Stomach (tissue), 9 donors: ENCODE results near the gene NKTR. TPM values are rescaled to one million over a fixed set of nuclear protein-coding genes. Genes with fewer than 3 reads are reported as not detected.

Experiments
- DNase-seq, 2 donors: peaks; one replicate each; pipeline versions ENCODE4 v3.0.0 to v3.0.0-alpha.2; 2013 to 2019
- H3K27ac ChIP-seq, 5 donors: fragments of 200-600 bp in 4 of 5; sonication (generic) in 4 of 5; one replicate each; pipeline ENCODE4 v1.5.1; 2013 to 2019; ENCODE audit warnings: mild to moderate bottlenecking in 1 of 5, moderate library complexity in 1 of 5
- H3K27me3 ChIP-seq, 3 donors: fragments of 200-600 bp; sonication (generic); one replicate each; pipeline ENCODE4 v1.5.1; 2017 to 2019; ENCODE audit warnings: mixed run types in 1 of 3
- H3K36me3 ChIP-seq, 4 donors: fragments of 200-600 bp; sonication (generic); 1 replicate in 3 of 4; 2 replicates in 1 of 4; pipeline ENCODE4 v1.5.1; 2016 to 2019
- H3K4me1 ChIP-seq, 4 donors: fragments of 200-600 bp; sonication (generic); one replicate each; pipeline ENCODE4 v1.5.1; 2016 to 2019
- H3K4me3 ChIP-seq, 4 donors: fragments of 200-600 bp; sonication (generic) in 3 of 4; one replicate each; pipeline ENCODE4 v1.5.1; 2016 to 2019; ENCODE audit warnings: mild to moderate bottlenecking in 1 of 4
- H3K9me3 ChIP-seq, 4 donors: fragments of 200-600 bp; sonication (generic); one replicate each; pipeline ENCODE4 v1.5.1; 2016 to 2019
- CTCF ChIP-seq, 7 experiments: fragments of 450-650 bp in 4 of 7; fragments of 200-600 bp in 3 of 7; sonication (generic) in 3 of 7; IDR thresholded peaks; one replicate each; pipeline ENCODE4 v1.5.1; 2016 to 2019; ENCODE audit warnings: antibody characterized with exemption in 7 of 7, control low read depth in 2 of 7, mild to moderate bottlenecking in 1 of 7
- EP300 ChIP-seq: sonication (generic); formaldehyde crosslinking; IDR thresholded peaks from one replicate; pipeline ENCODE4 v1.6.1; 2017; ENCODE audit warnings: antibody characterized with exemption
- POLR2A ChIP-seq, 4 donors: fragments of 450-650 bp; IDR thresholded peaks; one replicate each; pipeline ENCODE4 v1.6.1; 2016; ENCODE audit warnings: antibody characterized with exemption in 4 of 4, control low read depth in 2 of 4, mild to moderate bottlenecking in 1 of 4, moderate library complexity in 1 of 4
- POLR2AphosphoS5 ChIP-seq, 3 donors: sonication (generic); formaldehyde crosslinking; IDR thresholded peaks; one replicate each; pipeline ENCODE4 v1.6.1; 2016; ENCODE audit warnings: antibody characterized with exemption in 3 of 3
- WGBS, 5 donors: extraction: QIAGEN DNeasy Blood & Tissue Kit in 3 of 5; methylation state at CpG; one replicate each; pipeline versions ENCODE4 v1.1.5 to v1.1.7; 2013 to 2018; 5-methylcytosine and 5-hydroxymethylcytosine counted together
- intact Hi-C: fragments of 100-400 bp; cut with DNase I; formaldehyde crosslinking; loops from one replicate; pipeline ENCODE4 v1.15.1; 2023; ENCODE audit warnings: low total_unique reads
- polyA plus RNA-seq, 3 donors: library from polyadenylated mRNA; stranded (reverse); fragments of 200-250 nt; gene quantifications; one replicate each; pipeline ENCODE4 v1.2.3, GENCODE V29; 2013
- total RNA-seq, 5 donors: library from RNA; depleted of rRNA; stranded (reverse); fragments of >200 nt; gene quantifications; one replicate each; pipeline versions ENCODE4 v1.1.0 to v1.2.3, GENCODE V29; 2014 to 2016
- donor health status: healthy with polysubstance abuse.
- donor health status: Bipolar disorder and iron deficiency.
- donor health status: healthy.

NKTR gene
- total and polyA plus RNA-seq, 8 donors, result 3.8 to 488 (median 106) TPM

GRCh38 chr3:42696356-42697288, 96.1 kb downstream of the NKTR start:
- peaks cover 0 to 4% (median 0%) of the 10 kb centered on the region in 4 donors for H3K4me1 ChIP-seq
- WGBS, 5 donors, result 69 to 80% (median 75%) methylated on average over 16 to 19 of the region's 19 CpGs
- H3K4me3 ChIP-seq, result no peak overlapping the region
- H3K9me3 ChIP-seq, result no peaks in the 10 kb centered on the region
- intact Hi-C loops, result no loop called here
- peak in 1 of 2 donors; percentile 17 for DNase-seq
- H3K36me3 ChIP-seq, result no peaks in the 10 kb centered on the region
- no peak overlapping the region for H3K27ac ChIP-seq
- TF ChIP-seq POLR2A (IDR thresholded peaks at IDR 0.05) (no peak), CTCF (IDR thresholded peaks at IDR 0.05) (no peak), EP300 (no peak)
- H3K27me3 ChIP-seq, result peaks cover 0 to 16% (median 0%) of the 10 kb centered on the region in 3 donors

GRCh38 chr3:42697289-42698051, 97.0 kb downstream of the NKTR start:
- WGBS, 5 donors, result 84 to 90% (median 87%) methylated on average over 17 to 18 of the region's 18 CpGs
- Histone ChIP-seq H3K27me3 (peaks cover 0 to 19% (median 0%) of the 10 kb centered on the region in 3 donors), H3K4me3 (no peak overlapping the region), H3K9me3 (no peaks in the 10 kb centered on the region), H3K27ac (no peak overlapping the region), H3K36me3 (no peaks in the 10 kb centered on the region), H3K4me1 (peaks cover 0 to 4% (median 0%) of the 10 kb centered on the region in 4 donors)
- intact Hi-C loops, result no loop called here
- DNase-seq, result peak in 1 of 2 donors; percentile 17
- TF ChIP-seq CTCF (IDR thresholded peaks at IDR 0.05) (no peak), EP300 (no peak), POLR2AphosphoS5 (IDR thresholded peaks at IDR 0.05) (no peak), POLR2A (IDR thresholded peaks at IDR 0.05) (no peak)

Other genes with a start within 250 kb of the NKTR start
- gene LYZL4, start 190.1 kb upstream of the NKTR start, total RNA-seq, result not detected
- not detected for gene LYZL4, start 190.1 kb upstream of the NKTR start, polyA plus RNA-seq
- 100 to 1,000 TPM in 1 of 5 donors, 10 to 100 TPM in 3, 1 to 10 TPM in 1; 9.5 to 170 (median 14.0) TPM for gene VIPR1, start 98.0 kb upstream of the NKTR start, total RNA-seq
- gene VIPR1, start 98.0 kb upstream of the NKTR start, polyA plus RNA-seq, result 10 to 100 TPM in 1 of 3 donors, 1 to 10 TPM in 2; 2.2 to 10.0 (median 3.1) TPM
- 10 to 100 TPM in 4 of 5 donors, 1 to 10 TPM in 1; 9.8 to 64.3 (median 32.7) TPM for gene SEC22C, start 18.7 kb upstream of the NKTR start, total RNA-seq
- gene SEC22C, start 18.7 kb upstream of the NKTR start, polyA plus RNA-seq, result 10 to 100 TPM; 15.5 to 31.5 (median 26.3) TPM
- 10 to 100 TPM in 4 of 5 donors, 1 to 10 TPM in 1; 8.0 to 34.4 (median 27.7) TPM for gene SS18L2, start 9.8 kb upstream of the NKTR start, total RNA-seq
- gene SS18L2, start 9.8 kb upstream of the NKTR start, polyA plus RNA-seq, result 10 to 100 TPM; 31.9 to 59.7 (median 49.6) TPM
- 10 to 100 TPM; 10.1 to 40.3 (median 19.6) TPM for gene ZBTB47, start 53.0 kb downstream of the NKTR start, total RNA-seq
- gene ZBTB47, start 53.0 kb downstream of the NKTR start, polyA plus RNA-seq, result 10 to 100 TPM; 10.4 to 40.0 (median 32.1) TPM
- under 1 TPM in 1 of 5 donors, not detected in 4; 0.18 TPM for gene KLHL40, start 84.9 kb downstream of the NKTR start, total RNA-seq
- gene KLHL40, start 84.9 kb downstream of the NKTR start, polyA plus RNA-seq, result 1 to 10 TPM in 1 of 3 donors, under 1 TPM in 1, not detected in 1; 0.05 to 2.0 TPM
- gene HHATL, start 102.1 kb downstream of the NKTR start, total RNA-seq, result not detected
- 1 to 10 TPM in 1 of 3 donors, under 1 TPM in 2; 0.81 to 6.9 (median 0.90) TPM for gene HHATL, start 102.1 kb downstream of the NKTR start, polyA plus RNA-seq
- gene CCDC13, start 172.6 kb downstream of the NKTR start, total RNA-seq, result 10 to 100 TPM in 2 of 5 donors, 1 to 10 TPM in 1, under 1 TPM in 1, not detected in 1; 0.58 to 31.7 (median 10.0) TPM
- 1 to 10 TPM in 1 of 3 donors, under 1 TPM in 2; 0.44 to 2.9 (median 0.53) TPM for gene CCDC13, start 172.6 kb downstream of the NKTR start, polyA plus RNA-seq
- gene HIGD1A, start 203.8 kb downstream of the NKTR start, total RNA-seq, result 100 to 1,000 TPM in 2 of 5 donors, 10 to 100 TPM in 3; 62.0 to 313 (median 98.8) TPM
- gene HIGD1A, start 203.8 kb downstream of the NKTR start, polyA plus RNA-seq, result 100 to 1,000 TPM; 202 to 413 (median 311) TPM
- gene ACKR2, start 208.8 kb downstream of the NKTR start, total RNA-seq, result 1 to 10 TPM in 1 of 5 donors, under 1 TPM in 1, not detected in 3; 0.72 to 2.4 TPM
- under 1 TPM; 0.15 to 0.50 (median 0.30) TPM for gene ACKR2, start 208.8 kb downstream of the NKTR start, polyA plus RNA-seq